Breast epithelium (tissue), 3 donors: ENCODE measurements around the gene SERPINB4.

ENCODE experiments used
- POLR2A ChIP-seq: fragments of 450-650 bp; IDR thresholded peaks from one replicate; pipeline ENCODE4 v1.6.1; 2016; ENCODE audit warnings: antibody characterized with exemption, mild to moderate bottlenecking, moderate library complexity
- TF ChIP-seq, protein P1 (sequence below), 3 donors: fragments of 450-650 bp; IDR thresholded peaks; one replicate each; pipeline ENCODE4 v1.5.1; 2016 to 2017; ENCODE audit warnings: antibody characterized with exemption in 3 of 3, mild to moderate bottlenecking in 3 of 3, moderate library complexity in 3 of 3

DNA sequence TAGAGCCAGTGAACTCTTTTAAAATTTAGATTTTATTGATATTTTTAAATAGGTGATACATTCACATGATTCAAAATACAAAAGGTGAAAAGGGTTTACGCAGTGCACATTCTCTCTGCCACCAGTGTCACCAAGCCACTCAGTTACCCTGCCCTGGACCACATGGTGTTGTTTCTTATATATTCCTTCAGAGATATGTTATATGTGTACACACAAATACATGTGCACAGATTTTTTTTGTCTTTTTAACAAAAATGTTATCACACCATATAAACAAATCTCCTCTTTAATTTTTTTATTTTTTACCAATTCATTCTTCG is 26.2 kb downstream of the SERPINB4 start:
- TF ChIP-seq, protein P1, sequence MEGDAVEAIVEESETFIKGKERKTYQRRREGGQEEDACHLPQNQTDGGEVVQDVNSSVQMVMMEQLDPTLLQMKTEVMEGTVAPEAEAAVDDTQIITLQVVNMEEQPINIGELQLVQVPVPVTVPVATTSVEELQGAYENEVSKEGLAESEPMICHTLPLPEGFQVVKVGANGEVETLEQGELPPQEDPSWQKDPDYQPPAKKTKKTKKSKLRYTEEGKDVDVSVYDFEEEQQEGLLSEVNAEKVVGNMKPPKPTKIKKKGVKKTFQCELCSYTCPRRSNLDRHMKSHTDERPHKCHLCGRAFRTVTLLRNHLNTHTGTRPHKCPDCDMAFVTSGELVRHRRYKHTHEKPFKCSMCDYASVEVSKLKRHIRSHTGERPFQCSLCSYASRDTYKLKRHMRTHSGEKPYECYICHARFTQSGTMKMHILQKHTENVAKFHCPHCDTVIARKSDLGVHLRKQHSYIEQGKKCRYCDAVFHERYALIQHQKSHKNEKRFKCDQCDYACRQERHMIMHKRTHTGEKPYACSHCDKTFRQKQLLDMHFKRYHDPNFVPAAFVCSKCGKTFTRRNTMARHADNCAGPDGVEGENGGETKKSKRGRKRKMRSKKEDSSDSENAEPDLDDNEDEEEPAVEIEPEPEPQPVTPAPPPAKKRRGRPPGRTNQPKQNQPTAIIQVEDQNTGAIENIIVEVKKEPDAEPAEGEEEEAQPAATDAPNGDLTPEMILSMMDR (IDR thresholded peaks at IDR 0.05) = no peak
- TF ChIP-seq POLR2A = no peak
